Measurements from ENCODE around the gene LCN12.

DNA sequence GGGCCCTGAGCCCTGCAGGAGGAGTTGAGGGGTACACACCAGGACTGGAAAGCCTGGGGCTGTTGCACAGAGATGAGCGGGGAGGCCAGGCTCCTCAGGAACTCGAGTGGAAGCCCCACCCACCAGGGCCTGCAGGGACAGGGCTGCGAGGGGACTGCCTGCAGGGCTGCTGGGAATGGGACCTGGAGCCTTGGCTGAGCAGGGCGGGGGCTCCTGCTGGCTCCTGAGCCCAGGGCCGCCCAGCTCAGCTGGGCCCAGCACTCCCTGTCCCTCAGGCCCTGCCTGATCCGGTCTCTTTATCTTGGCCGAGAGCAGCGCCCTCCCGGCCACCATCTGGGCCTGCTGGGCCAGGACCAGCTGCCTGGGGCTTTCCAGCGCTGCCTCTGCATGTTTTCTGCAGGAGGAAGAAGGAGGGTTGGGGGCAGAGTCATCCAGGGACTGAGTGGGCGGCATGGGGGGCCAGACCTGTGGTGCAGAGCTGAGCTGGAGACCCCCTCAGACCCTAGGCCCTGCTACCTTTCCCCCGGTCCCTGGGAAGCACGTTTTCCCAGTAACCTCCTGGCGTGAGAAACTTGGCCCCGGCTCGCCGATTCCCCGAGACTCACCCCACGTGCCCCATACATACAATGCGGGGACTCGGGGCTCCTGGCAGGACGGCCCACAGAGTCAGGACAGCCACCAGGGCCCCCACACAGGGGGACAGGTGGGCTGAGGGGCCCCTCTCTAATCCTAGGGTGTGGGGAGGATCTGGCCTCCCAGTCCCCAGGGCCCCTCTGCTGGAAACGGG lies 9.4 kb downstream of the LCN12 start:
- TF ChIP-seq POLR2AphosphoS5 (IDR thresholded peaks at IDR 0.05) (no peak), POLR2A (IDR thresholded peaks at IDR 0.05) (no peak)
